Liver (tissue), 9 donors: Measurements from ENCODE around the gene KIF21B. TPM values are rescaled to one million over a fixed set of nuclear protein-coding genes. Genes with fewer than 3 reads are reported as not detected.

ENCODE experiments used
- DNase-seq: peaks from one replicate; pipeline ENCODE4 v3.0.0-alpha.2; 2017; ENCODE audit warnings: low spot score
- H3K27ac ChIP-seq, 2 donors: one replicate each; pipeline ENCODE4 v1.7.0; 2013; ENCODE audit warnings: inconsistent platforms in 2 of 2, low read length in 2 of 2, control low read depth in 1 of 2, low read depth in 1 of 2, mild to moderate bottlenecking in 1 of 2
- H3K27me3 ChIP-seq, 4 donors: one replicate each; pipeline versions ENCODE4 v1.6.1 to v1.7.0; 2013; ENCODE audit warnings: low read length in 3 of 4, inconsistent platforms in 1 of 4, mild to moderate bottlenecking in 1 of 4, moderate library complexity in 1 of 4; ENCODE audit not compliant: control insufficient read depth in 4 of 4, insufficient read depth in 4 of 4
- H3K36me3 ChIP-seq, 4 donors: one replicate each; pipeline versions ENCODE4 v1.6.1 to v1.7.0; 2013; ENCODE audit warnings: low read length in 3 of 4, mild to moderate bottlenecking in 3 of 4, low read depth in 1 of 4, moderate library complexity in 1 of 4; ENCODE audit not compliant: control insufficient read depth in 4 of 4, insufficient read depth in 3 of 4
- H3K4me1 ChIP-seq, 4 donors: one replicate each; pipeline versions ENCODE4 v1.6.1 to v1.7.0; 2013; ENCODE audit warnings: low read length in 3 of 4, mild to moderate bottlenecking in 3 of 4, moderate library complexity in 1 of 4; ENCODE audit not compliant: control insufficient read depth in 4 of 4, insufficient read depth in 4 of 4
- H3K4me3 ChIP-seq, 3 donors: one replicate each; pipeline versions ENCODE4 v1.6.1 to v1.7.0; 2013; ENCODE audit warnings: low read length in 3 of 3, control low read depth in 1 of 3, low read depth in 1 of 3, mild to moderate bottlenecking in 1 of 3
- H3K9ac ChIP-seq, 2 donors: one replicate each; pipeline ENCODE4 v1.7.0; 2013; ENCODE audit warnings: low read length in 2 of 2, mild to moderate bottlenecking in 2 of 2, moderate library complexity in 2 of 2, control low read depth in 1 of 2, low read depth in 1 of 2
- H3K9me3 ChIP-seq, 4 donors: one replicate each; pipeline versions ENCODE4 v1.6.1 to v1.7.0; 2013; ENCODE audit warnings: low read length in 3 of 4; ENCODE audit not compliant: control insufficient read depth in 4 of 4
- ATF3 ChIP-seq: IDR thresholded peaks from 2 replicates; pipeline ENCODE4 v1.6.1; 2016; ENCODE audit warnings: antibody characterized with exemption
- CTCF ChIP-seq: fragments of 150-350 bp; IDR thresholded peaks from 2 replicates; pipeline ENCODE4 v1.5.1; 2017; ENCODE audit warnings: improper control_type of control experiment, low read depth, low read length; ENCODE audit not compliant: missing input control
- EGR1 ChIP-seq, 2 donors: IDR thresholded peaks; 2 replicates each; pipeline ENCODE4 v1.6.1; 2016 to 2018; ENCODE audit warnings: antibody characterized with exemption in 2 of 2, low read depth in 2 of 2
- FOXA1 ChIP-seq: IDR thresholded peaks from 2 replicates; pipeline ENCODE4 v1.6.1; 2016; ENCODE audit warnings: antibody characterized with exemption
- FOXA2 ChIP-seq: IDR thresholded peaks from 2 replicates; pipeline ENCODE4 v1.6.1; 2016; ENCODE audit warnings: antibody characterized with exemption
- GABPA ChIP-seq, 2 donors: IDR thresholded peaks in 1 of 2; conservative IDR thresholded peaks in 1 of 2; 2 replicates each; pipeline ENCODE4 v1.6.1; 2016; ENCODE audit warnings: antibody characterized with exemption in 2 of 2, mild to moderate bottlenecking in 1 of 2, moderate library complexity in 1 of 2
- HNF4A ChIP-seq, 2 donors: conservative IDR thresholded peaks; 2 replicates each; pipeline ENCODE4 v1.6.1; 2016; ENCODE audit warnings: antibody characterized with exemption in 2 of 2, mild to moderate bottlenecking in 2 of 2
- HNF4G ChIP-seq: IDR thresholded peaks from 2 replicates; pipeline ENCODE4 v1.6.1; 2016; ENCODE audit warnings: antibody characterized with exemption
- JUND ChIP-seq, 2 donors: IDR thresholded peaks; 2 replicates each; pipeline ENCODE4 v1.6.1; 2016; ENCODE audit warnings: antibody characterized with exemption in 2 of 2
- MAX ChIP-seq: IDR thresholded peaks from 2 replicates; pipeline ENCODE4 v1.6.1; 2016; ENCODE audit warnings: antibody characterized with exemption
- NR2F2 ChIP-seq: IDR thresholded peaks from 2 replicates; pipeline ENCODE4 v1.6.1; 2016; ENCODE audit warnings: antibody characterized with exemption
- RAD21 ChIP-seq, 2 donors: IDR thresholded peaks; 2 replicates each; pipeline ENCODE4 v1.6.1; 2016; ENCODE audit warnings: antibody characterized with exemption in 2 of 2, mild to moderate bottlenecking in 2 of 2
- REST ChIP-seq: IDR thresholded peaks from 2 replicates; pipeline ENCODE4 v1.6.1; 2016; ENCODE audit warnings: antibody characterized with exemption, mild to moderate bottlenecking
- RXRA ChIP-seq, 2 donors: IDR thresholded peaks; 2 replicates each; pipeline ENCODE4 v1.6.1; 2017 to 2018; ENCODE audit warnings: antibody characterized with exemption in 2 of 2, mild to moderate bottlenecking in 1 of 2
- SP1 ChIP-seq: IDR thresholded peaks from 2 replicates; pipeline ENCODE4 v1.6.1; 2018; ENCODE audit warnings: antibody characterized with exemption, mild to moderate bottlenecking
- TAF1 ChIP-seq: conservative IDR thresholded peaks from 2 replicates; pipeline ENCODE4 v1.6.1; 2016; ENCODE audit warnings: antibody characterized with exemption, mild to moderate bottlenecking
- YY1 ChIP-seq: IDR thresholded peaks from 2 replicates; pipeline ENCODE4 v1.6.1; 2016; ENCODE audit warnings: antibody characterized with exemption, mild to moderate bottlenecking
- WGBS: extraction: QIAGEN DNeasy Blood & Tissue Kit; methylation state at CpG from one replicate; pipeline ENCODE4 v1.1.7; 2013; 5-methylcytosine and 5-hydroxymethylcytosine counted together
- polyA plus RNA-seq, 2 donors: library from polyadenylated mRNA; stranded (reverse) in 1 of 2; unstranded in 1 of 2; fragments of 200-250 nt in 1 of 2; fragments of >200 nt in 1 of 2; fragmentation: Nextera tagmentation in 1 of 2; extraction: Ambion mirVana in 1 of 2; gene quantifications; one replicate each; pipeline versions ENCODE4 v1.2.1 to v1.2.3, GENCODE V29; 2013 to 2015
- total RNA-seq, 2 donors: library from RNA; depleted of rRNA; stranded (reverse); fragments of >200 nt; gene quantifications; one replicate each; pipeline ENCODE4 v1.2.3, GENCODE V29; 2014
- TF ChIP-seq, protein P1 (sequence below): IDR thresholded peaks from 2 replicates; pipeline ENCODE4 v1.6.1; 2016; ENCODE audit warnings: antibody characterized with exemption
- donor health status: healthy.
- donor health status: healthy.
- donor health status: healthy.
- donor health status: healthy.
- donor health status: healthy.

KIF21B gene
- total and polyA plus RNA-seq, 4 donors = 0.42 to 1.9 (median 1.0) TPM

GRCh38 chr1:201007481-201007880, 16.0 kb downstream of the KIF21B start (continued):
- TF ChIP-seq CTCF (no peak), YY1 (no peak), SP1 (no peak), GABPA (IDR thresholded peaks at IDR 0.05 in 1 of 2, conservative IDR thresholded peaks at IDR 0.05 in 1 of 2) (no peak)

- H3K36me3 ChIP-seq = no peaks in the 10 kb centered on the region
- TF ChIP-seq RXRA (IDR thresholded peaks at IDR 0.05) (no peak), ATF3 (no peak), JUND (IDR thresholded peaks at IDR 0.05) (no peak), MAX (no peak), SP1 (no peak), EGR1 (IDR thresholded peaks at IDR 0.05; ENCODE audit: low read depth in 2 of 2) (no peak), NR2F2 (no peak), TAF1 (no peak), HNF4G (no peak), FOXA2 (no peak), REST (no peak), YY1 (no peak), RAD21 (IDR thresholded peaks at IDR 0.05) (no peak), FOXA1 (no peak), HNF4A (conservative IDR thresholded peaks at IDR 0.05) (no peak)
- TF ChIP-seq, protein P1, sequence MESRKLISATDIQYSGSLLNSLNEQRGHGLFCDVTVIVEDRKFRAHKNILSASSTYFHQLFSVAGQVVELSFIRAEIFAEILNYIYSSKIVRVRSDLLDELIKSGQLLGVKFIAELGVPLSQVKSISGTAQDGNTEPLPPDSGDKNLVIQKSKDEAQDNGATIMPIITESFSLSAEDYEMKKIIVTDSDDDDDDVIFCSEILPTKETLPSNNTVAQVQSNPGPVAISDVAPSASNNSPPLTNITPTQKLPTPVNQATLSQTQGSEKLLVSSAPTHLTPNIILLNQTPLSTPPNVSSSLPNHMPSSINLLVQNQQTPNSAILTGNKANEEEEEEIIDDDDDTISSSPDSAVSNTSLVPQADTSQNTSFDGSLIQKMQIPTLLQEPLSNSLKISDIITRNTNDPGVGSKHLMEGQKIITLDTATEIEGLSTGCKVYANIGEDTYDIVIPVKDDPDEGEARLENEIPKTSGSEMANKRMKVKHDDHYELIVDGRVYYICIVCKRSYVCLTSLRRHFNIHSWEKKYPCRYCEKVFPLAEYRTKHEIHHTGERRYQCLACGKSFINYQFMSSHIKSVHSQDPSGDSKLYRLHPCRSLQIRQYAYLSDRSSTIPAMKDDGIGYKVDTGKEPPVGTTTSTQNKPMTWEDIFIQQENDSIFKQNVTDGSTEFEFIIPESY = no peak
- no peaks in the 10 kb centered on the region for H3K4me1 ChIP-seq
- 65% methylated on average over 2 of the region's 2 CpGs for WGBS
- H3K27me3 ChIP-seq = no peaks in the 10 kb centered on the region
- H3K9me3 ChIP-seq = no peaks in the 10 kb centered on the region
- no peak overlapping the region for H3K27ac ChIP-seq
- H3K9ac ChIP-seq = no peak overlapping the region
- H3K4me3 ChIP-seq = no peak overlapping the region
- no peak for DNase-seq
Observed at GRCh38 chr1:201006450-201006849, 17.1 kb downstream of the KIF21B start.
